ENCODE data around the gene LRRC10.

GRCh38 chr12:69610126-69610525 is 581 bp downstream of the LRRC10 start:
- TF ChIP-seq FOXP2 (optimal IDR thresholded peaks at IDR 0.05; ENCODE audit: borderline replicate concordance, extremely low read depth, extremely low read length, insufficient read depth) = no peak
- TF ChIP-seq POLR2AphosphoS5 (IDR thresholded peaks at IDR 0.05; ENCODE audit: low read depth, low read length) = no peak
- TF ChIP-seq SIN3A (IDR thresholded peaks at IDR 0.05; ENCODE audit: borderline replicate concordance, insufficient read depth, low read length) = no peak
- no peak for TF ChIP-seq REST (IDR thresholded peaks at IDR 0.05; ENCODE audit: insufficient read depth in 1 of 2, low read depth in 2 of 2, low read length in 2 of 2)
